Loucy (cell line): ENCODE data around the gene HTR3D.

ENCODE experiments used
- H2AFZ ChIP-seq: fragments of 200-600 bp; sonication (generic); 2 replicates; pipeline ENCODE4 v1.6.0; 2016; ENCODE audit warnings: antibody characterized with exemption, mild to moderate bottlenecking, low read length, moderate library complexity
- H3F3A ChIP-seq: fragments of 200-600 bp; 2 replicates; pipeline ENCODE4 v1.6.0; 2016; ENCODE audit warnings: antibody characterized with exemption, low read depth, mild to moderate bottlenecking
- H3K27me3 ChIP-seq: fragments of 200-600 bp; sonication (generic); 2 replicates; pipeline ENCODE4 v1.6.1; 2014; ENCODE audit warnings: low read length, mild to moderate bottlenecking; ENCODE audit not compliant: insufficient read depth, poor library complexity, severe bottlenecking
- H3K36me3 ChIP-seq: fragments of 200-600 bp; sonication (generic); 2 replicates; pipeline ENCODE4 v1.6.1; 2016; ENCODE audit warnings: low read length; ENCODE audit not compliant: insufficient read depth
- H3K4me1 ChIP-seq: fragments of 200-600 bp; sonication (generic); 2 replicates; pipeline ENCODE4 v1.5.1; 2014; ENCODE audit warnings: low read length, mild to moderate bottlenecking; ENCODE audit not compliant: insufficient read depth, poor library complexity, severe bottlenecking
- H3K4me2 ChIP-seq: fragments of 200-600 bp; sonication (generic); 2 replicates; pipeline ENCODE4 v1.6.0; 2014; ENCODE audit warnings: antibody characterized with exemption, low read length, low read depth, mild to moderate bottlenecking; ENCODE audit not compliant: poor library complexity, severe bottlenecking
- H3K4me3 ChIP-seq: fragments of 200-600 bp; sonication (generic); 2 replicates; pipeline ENCODE4 v1.5.1; 2014; ENCODE audit warnings: low read length, mild to moderate bottlenecking, mixed read lengths; ENCODE audit not compliant: poor library complexity, severe bottlenecking
- H3K79me2 ChIP-seq: fragments of 200-600 bp; sonication (generic); 2 replicates; pipeline ENCODE4 v1.6.1; 2014; ENCODE audit warnings: low read length; ENCODE audit not compliant: insufficient read depth
- H3K9ac ChIP-seq: fragments of 200-600 bp; sonication (generic); 2 replicates; pipeline ENCODE4 v1.6.0; 2014; ENCODE audit warnings: mild to moderate bottlenecking, low read depth, low read length, moderate library complexity; ENCODE audit not compliant: poor library complexity, severe bottlenecking
- H3K9me2 ChIP-seq: fragments of 200-600 bp; sonication (generic); replicated peaks from 2 replicates; pipeline ENCODE4 v1.6.1; 2016; ENCODE audit warnings: low read depth, low read length, mixed read lengths
- H3K9me3 ChIP-seq: fragments of 200-600 bp; sonication (generic); 2 replicates; pipeline ENCODE4 v1.6.1; 2014; ENCODE audit warnings: mild to moderate bottlenecking, antibody characterized with exemption, low read length, low read depth; ENCODE audit not compliant: insufficient read depth
- H4K20me1 ChIP-seq: fragments of 200-600 bp; sonication (generic); 2 replicates; pipeline ENCODE4 v1.6.0; 2014; ENCODE audit warnings: antibody characterized with exemption, low read length, mild to moderate bottlenecking; ENCODE audit not compliant: insufficient read depth, poor library complexity, severe bottlenecking
- CTCF ChIP-seq: fragments of 200-600 bp; sonication (generic); conservative IDR thresholded peaks from 2 replicates; pipeline ENCODE4 v1.5.1; 2014; ENCODE audit warnings: mild to moderate bottlenecking, antibody characterized with exemption, low read length
- EZH2phosphoT487 ChIP-seq: fragments of 200-600 bp; IDR thresholded peaks from 2 replicates; pipeline ENCODE4 v1.6.1; 2018; ENCODE audit warnings: antibody characterized with exemption, mild to moderate bottlenecking, moderate library complexity, borderline replicate concordance

HTR3D gene

DNA sequence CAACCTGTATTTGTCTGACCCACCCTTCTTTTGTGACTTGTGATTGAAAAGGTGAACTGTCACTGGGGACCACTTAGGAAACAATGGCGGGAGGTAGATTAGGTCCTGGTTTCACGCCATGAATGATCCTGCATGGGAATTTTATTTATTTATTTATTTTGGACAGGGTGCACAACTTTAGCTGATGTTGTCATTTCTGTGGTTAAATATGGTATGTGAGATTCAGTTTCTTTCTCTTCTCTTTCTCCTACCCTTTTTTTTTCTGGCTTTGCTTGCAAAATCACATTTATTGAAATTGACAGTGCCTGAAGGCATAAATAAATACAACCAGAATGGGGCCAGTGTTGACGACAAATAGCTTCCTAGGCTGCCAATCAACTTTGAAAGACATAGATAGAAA is 47.3 kb downstream of the HTR3D start:
- H2AFZ ChIP-seq, result no peak overlapping the region
- H3K4me2 ChIP-seq, result no peak overlapping the region
- H3K27me3 ChIP-seq, result no peaks in the 10 kb centered on the region
- H3F3A ChIP-seq, result no peaks in the 10 kb centered on the region
- no peaks in the 10 kb centered on the region for H3K79me2 ChIP-seq
- no peaks in the 10 kb centered on the region; the same call in 1 of the 2 replicates for H3K9me3 ChIP-seq
- no peak overlapping the region for H3K9ac ChIP-seq
- H3K9me2 ChIP-seq, result no peaks in the 10 kb centered on the region
- H3K36me3 ChIP-seq, result no peaks in the 10 kb centered on the region
- TF ChIP-seq CTCF, result no peak
- TF ChIP-seq EZH2phosphoT487, result no peak
- H3K4me1 ChIP-seq, result no peaks in the 10 kb centered on the region
- H4K20me1 ChIP-seq, result no peaks in the 10 kb centered on the region
- H3K4me3 ChIP-seq, result no peak overlapping the region

GRCh38 chr3:184081116-184081830 is 49.7 kb downstream of the HTR3D start:
- no peak overlapping the region for H3K4me2 ChIP-seq
- H3K36me3 ChIP-seq, result no peaks in the 10 kb centered on the region
- H3K9me2 ChIP-seq, result no peaks in the 10 kb centered on the region
- no peaks in the 10 kb centered on the region; the same call in 1 of the 2 replicates for H3K9me3 ChIP-seq
- no peaks in the 10 kb centered on the region for H3F3A ChIP-seq
- H3K27me3 ChIP-seq, result no peaks in the 10 kb centered on the region
- H3K9ac ChIP-seq, result no peak overlapping the region
- no peak overlapping the region for H2AFZ ChIP-seq
- no peaks in the 10 kb centered on the region for H3K4me1 ChIP-seq
- H3K79me2 ChIP-seq, result no peaks in the 10 kb centered on the region
- TF ChIP-seq CTCF, result no peak
- no peak overlapping the region for H3K4me3 ChIP-seq
- H4K20me1 ChIP-seq, result no peaks in the 10 kb centered on the region

DNA sequence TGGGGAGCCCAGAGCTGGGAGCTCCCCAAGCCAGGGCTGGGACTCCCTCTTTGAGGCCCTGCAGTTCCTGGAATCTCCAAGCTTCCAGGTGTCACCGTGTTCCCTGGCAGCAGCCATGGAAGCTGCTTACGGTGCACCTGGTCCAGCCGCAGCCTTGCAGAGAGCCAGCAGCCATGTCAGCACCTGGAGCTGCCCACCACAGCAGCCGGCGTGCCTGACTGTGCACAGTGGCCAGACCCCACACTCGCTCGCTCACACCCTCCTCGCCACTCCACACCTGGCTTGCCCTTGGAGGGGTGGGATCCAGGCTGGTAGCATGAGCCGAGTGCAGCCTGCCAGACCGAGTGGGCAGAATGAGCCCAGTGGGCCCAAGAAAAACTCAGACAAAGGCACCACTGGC is 50.5 kb downstream of the HTR3D start:
- no peaks in the 10 kb centered on the region for H3K27me3 ChIP-seq
- H3K4me1 ChIP-seq, result no peaks in the 10 kb centered on the region
- H3K9me2 ChIP-seq, result no peaks in the 10 kb centered on the region
- no peaks in the 10 kb centered on the region for H3K79me2 ChIP-seq
- no peaks in the 10 kb centered on the region; the same call in 1 of the 2 replicates for H3K9me3 ChIP-seq
- H3K4me2 ChIP-seq, result no peak overlapping the region
- H3K9ac ChIP-seq, result no peak overlapping the region
- H3K4me3 ChIP-seq, result no peak overlapping the region
- H3K36me3 ChIP-seq, result no peaks in the 10 kb centered on the region
- H3F3A ChIP-seq, result no peaks in the 10 kb centered on the region
- TF ChIP-seq CTCF (no peak), EZH2phosphoT487 (no peak)
- no peak overlapping the region for H2AFZ ChIP-seq
- H4K20me1 ChIP-seq, result no peaks in the 10 kb centered on the region
